Measurements from ENCODE around the gene DCAF15. TPM values are rescaled to one million over a fixed set of nuclear protein-coding genes. Genes with fewer than 3 reads are reported as not detected.

DCAF15 gene
- total RNA-seq, 4 donors from 2014 or later = 14.7 to 23.1 (median 19.5) TPM

GRCh38 chr19:13995878-13996765, 43.8 kb downstream of the DCAF15 start:
- Histone ChIP-seq H3K4me1 (peaks cover 4 to 28% (median 8%) of the 10 kb centered on the region in 3 donors), H3K27me3 (no peaks in the 10 kb centered on the region), H3K27ac (peak overlapping the region in 3 of 4 donors; percentile 3 to 50 (median 5)), H3K4me3 (no peak overlapping the region), H3K9me3 (peaks cover 0 to 11% (median 6%) of the 10 kb centered on the region in 3 donors), H3K36me3 (peaks cover 0 to 67% (median 9%) of the 10 kb centered on the region in 3 donors)
- no peak for DNase-seq
- 82 to 89% methylated on average over 10 to 11 of the region's 14 CpGs for WGBS, 2 donors
- intact Hi-C loops (cut with DNase I) = no loop called here
- no peak for TF ChIP-seq POLR2A (IDR thresholded peaks at IDR 0.05)
- TF ChIP-seq, protein P1, sequence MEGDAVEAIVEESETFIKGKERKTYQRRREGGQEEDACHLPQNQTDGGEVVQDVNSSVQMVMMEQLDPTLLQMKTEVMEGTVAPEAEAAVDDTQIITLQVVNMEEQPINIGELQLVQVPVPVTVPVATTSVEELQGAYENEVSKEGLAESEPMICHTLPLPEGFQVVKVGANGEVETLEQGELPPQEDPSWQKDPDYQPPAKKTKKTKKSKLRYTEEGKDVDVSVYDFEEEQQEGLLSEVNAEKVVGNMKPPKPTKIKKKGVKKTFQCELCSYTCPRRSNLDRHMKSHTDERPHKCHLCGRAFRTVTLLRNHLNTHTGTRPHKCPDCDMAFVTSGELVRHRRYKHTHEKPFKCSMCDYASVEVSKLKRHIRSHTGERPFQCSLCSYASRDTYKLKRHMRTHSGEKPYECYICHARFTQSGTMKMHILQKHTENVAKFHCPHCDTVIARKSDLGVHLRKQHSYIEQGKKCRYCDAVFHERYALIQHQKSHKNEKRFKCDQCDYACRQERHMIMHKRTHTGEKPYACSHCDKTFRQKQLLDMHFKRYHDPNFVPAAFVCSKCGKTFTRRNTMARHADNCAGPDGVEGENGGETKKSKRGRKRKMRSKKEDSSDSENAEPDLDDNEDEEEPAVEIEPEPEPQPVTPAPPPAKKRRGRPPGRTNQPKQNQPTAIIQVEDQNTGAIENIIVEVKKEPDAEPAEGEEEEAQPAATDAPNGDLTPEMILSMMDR (IDR thresholded peaks at IDR 0.05) = no peak

GRCh38 chr19:13996928-13997630, 44.8 kb downstream of the DCAF15 start:
- no peaks in the 10 kb centered on the region for H3K27me3 ChIP-seq
- TF ChIP-seq, protein P1 (IDR thresholded peaks at IDR 0.05) = no peak
- TF ChIP-seq POLR2A (IDR thresholded peaks at IDR 0.05) = no peak
- no peak for DNase-seq
- H3K36me3 ChIP-seq = peaks cover 0 to 58% (median 2%) of the 10 kb centered on the region in 3 donors
- peaks cover 4 to 37% (median 8%) of the 10 kb centered on the region in 3 donors for H3K4me1 ChIP-seq
- no peak overlapping the region for H3K27ac ChIP-seq
- peaks cover 0 to 11% (median 6%) of the 10 kb centered on the region in 3 donors for H3K9me3 ChIP-seq
- no peak overlapping the region for H3K4me3 ChIP-seq
- intact Hi-C loops (cut with DNase I) = no loop called here
- WGBS, 2 donors = 80 to 98% methylated on average over 12 to 18 of the region's 22 CpGs

- intact Hi-C loops (cut with DNase I) = no loop called here
- no peak overlapping the region for H3K4me3 ChIP-seq
- H3K36me3 ChIP-seq = peaks cover 0 to 52% (median 0%) of the 10 kb centered on the region in 3 donors
- TF ChIP-seq POLR2A (IDR thresholded peaks at IDR 0.05) = no peak
- TF ChIP-seq, protein P1 (IDR thresholded peaks at IDR 0.05) = no peak
- WGBS, 2 donors = 96 to 100% methylated on average over 2 to 5 of the region's 6 CpGs
- H3K27ac ChIP-seq = no peak overlapping the region
- H3K27me3 ChIP-seq = no peaks in the 10 kb centered on the region
- H3K9me3 ChIP-seq = peaks cover 0 to 11% (median 6%) of the 10 kb centered on the region in 3 donors
- no peak for DNase-seq
- peaks cover 5 to 42% (median 14%) of the 10 kb centered on the region in 3 donors for H3K4me1 ChIP-seq
These were observed 45.3 kb downstream of the DCAF15 start for GRCh38 chr19:13997631-13997962.

DNA sequence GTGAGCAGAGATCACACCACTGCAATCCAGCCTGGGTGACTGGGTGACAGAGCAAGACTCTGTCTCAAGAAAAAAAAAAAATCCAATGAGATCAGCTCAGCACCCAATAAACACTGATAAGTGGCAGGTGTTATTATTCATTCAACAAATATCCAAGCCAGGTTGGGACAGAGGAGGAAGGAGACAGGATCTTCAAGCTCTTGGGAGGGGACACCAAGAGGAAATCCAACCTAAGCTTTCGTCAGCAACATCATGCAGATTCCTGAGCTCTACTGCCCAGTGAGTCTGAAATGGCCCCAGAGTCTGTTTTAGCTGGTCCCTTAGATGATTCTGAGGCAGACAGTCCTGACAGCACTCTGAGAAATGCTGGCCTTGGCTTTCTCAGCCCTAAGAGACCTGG, 46.1 kb downstream of the DCAF15 start:
- WGBS, 2 donors = 64% methylated on average over 1 of the region's 1 CpG; no CpG with 5 or more reads in 1 of the 2 donors

More for the DNA sequence above, 46.1 kb downstream of the DCAF15 start:
- DNase-seq = no peak
- Histone ChIP-seq H3K27ac (peak overlapping the region in 2 of 4 donors; percentile 54 to 62), H3K4me1 (peaks cover 13 to 50% (median 22%) of the 10 kb centered on the region in 3 donors), H3K36me3 (peaks cover 0 to 44% (median 0%) of the 10 kb centered on the region in 3 donors), H3K4me3 (no peak overlapping the region), H3K9me3 (peaks cover 0 to 11% (median 6%) of the 10 kb centered on the region in 3 donors), H3K27me3 (no peaks in the 10 kb centered on the region)
- intact Hi-C loops (cut with DNase I) = no loop called here
- TF ChIP-seq POLR2A (IDR thresholded peaks at IDR 0.05) = no peak
- TF ChIP-seq, protein P1 (IDR thresholded peaks at IDR 0.05) = no peak

Data from esophagus squamous epithelium (tissue), 5 donors.